Panc1 (cell line): Measurements from ENCODE around the gene SMIM5. TPM values are rescaled to one million over a fixed set of nuclear protein-coding genes. Genes with fewer than 3 reads are reported as not detected.

Experiments used
- ATAC-seq: fragments of 200-7000 bp; cut with Tn5 transposase; 2 replicates; pipeline ENCODE4 v1.9.1; 2020; ENCODE audit warnings: mild to moderate bottlenecking, moderate library complexity
- BruUV-seq: library from RNA; stranded (reverse); fragments of 400-500 nt; replicated peaks from 2 replicates; lab custom pipeline; 2021; lab: Mats Ljungman, UMichigan
- CTCF ChIA-PET: fragments of 300-600 bp; sonication (Branson Sonifier 250); formaldehyde crosslinking; loops from one replicate; lab custom pipeline; 2022; ENCODE audit warnings: antibody characterized with exemption; lab: Charles Lee
- POLR2A ChIA-PET: fragments of 300-600 bp; sonication (Branson Sonifier 250); formaldehyde crosslinking; loops from one replicate; lab custom pipeline; 2022; ENCODE audit warnings: antibody characterized with exemption; lab: Charles Lee
- DNase-seq: peaks from one replicate; pipeline ENCODE4 v3.0.0-alpha.2; 2010; ENCODE audit warnings: low read depth, low spot score
- H3K27ac ChIP-seq: 2 replicates; pipeline ENCODE4 v1.5.1; 2011; ENCODE audit warnings: mild to moderate bottlenecking, low read length, inconsistent platforms
- H3K27me3 ChIP-seq: fragments of 200-500 bp; sonication (Bioruptor generic); 2 replicates; pipeline ENCODE4 v1.6.0; 2014; ENCODE audit warnings: low read length, inconsistent platforms; ENCODE audit not compliant: control insufficient read depth, insufficient read depth
- H3K36me3 ChIP-seq: fragments of 200-500 bp; sonication (Bioruptor generic); 2 replicates; pipeline ENCODE4 v1.5.1; 2014; ENCODE audit warnings: inconsistent platforms, mild to moderate bottlenecking, low read length, moderate library complexity; ENCODE audit not compliant: control insufficient read depth, insufficient read depth
- H3K4me1 ChIP-seq: 2 replicates; pipeline ENCODE4 v1.5.1; 2011; ENCODE audit warnings: inconsistent platforms, mild to moderate bottlenecking, low read length, moderate library complexity; ENCODE audit not compliant: control insufficient read depth, insufficient read depth
- H3K4me3 ChIP-seq, 2 experiments: 2 replicates each; pipeline ENCODE4 v1.5.1; 2011 to 2012; ENCODE audit warnings: low read depth in 2 of 2, low read length in 2 of 2, mild to moderate bottlenecking in 2 of 2, inconsistent platforms in 1 of 2, moderate library complexity in 1 of 2
- H3K9me3 ChIP-seq: fragments of 200-500 bp; sonication (Bioruptor generic); 2 replicates; pipeline ENCODE4 v1.5.1; 2014; ENCODE audit warnings: low read depth, mild to moderate bottlenecking, inconsistent platforms, low read length, moderate library complexity; ENCODE audit not compliant: control insufficient read depth, insufficient read depth
- POLR2AphosphoS5 ChIP-seq: IDR thresholded peaks from 2 replicates; pipeline ENCODE4 v1.6.1; 2012; ENCODE audit warnings: mild to moderate bottlenecking, low read depth, low read length, moderate library complexity
- SIN3A ChIP-seq: IDR thresholded peaks from 2 replicates; pipeline ENCODE4 v1.6.1; 2012; ENCODE audit warnings: low read depth, mild to moderate bottlenecking, low read length, moderate library complexity, borderline replicate concordance; ENCODE audit not compliant: insufficient read depth
- TCF7L2 ChIP-seq: IDR thresholded peaks from 2 replicates; pipeline ENCODE4 v1.6.1; 2011; ENCODE audit warnings: mild to moderate bottlenecking, low read depth, low read length, inconsistent platforms
- in situ Hi-C: cut with HindIII; loops from 2 replicates; pipeline ENCODE4 v1.10.0; 2016; ENCODE audit warnings: low sequenced_read_pairs, low pct_unique_long_range_greater_than_20kb
- intact Hi-C: fragments of 100-400 bp; cut with micrococcal nuclease; formaldehyde crosslinking; loops from one replicate; pipeline ENCODE4 v1.10.0; 2022; ENCODE audit not compliant: unreplicated experiment
- total RNA-seq: library from RNA; stranded (reverse); gene quantifications from one replicate; pipeline ENCODE4 v1.2.1, GENCODE V29; 2021; ENCODE audit not compliant: unreplicated experiment
- TF ChIP-seq, protein P1 (sequence below), 2 experiments: IDR thresholded peaks; 2 replicates each; pipeline ENCODE4 v1.6.1; 2011 to 2012; ENCODE audit warnings: low read depth in 2 of 2, control low read depth in 1 of 2, low read length in 1 of 2, mild to moderate bottlenecking in 1 of 2, moderate library complexity in 1 of 2; ENCODE audit not compliant: insufficient read depth in 1 of 2
- TF ChIP-seq, protein P2 (sequence below): fragments of 450-650 bp; IDR thresholded peaks from 2 replicates; pipeline ENCODE4 v1.5.1; 2017; ENCODE audit warnings: mild to moderate bottlenecking

Gene SMIM5
- total RNA-seq, 1 experiment from 2014 or later, result 0.10 TPM

- in situ Hi-C loops, result no loop called here
These were observed 4.1 kb upstream of the SMIM5 start for GRCh38 chr17:75629157-75629556.

DNA sequence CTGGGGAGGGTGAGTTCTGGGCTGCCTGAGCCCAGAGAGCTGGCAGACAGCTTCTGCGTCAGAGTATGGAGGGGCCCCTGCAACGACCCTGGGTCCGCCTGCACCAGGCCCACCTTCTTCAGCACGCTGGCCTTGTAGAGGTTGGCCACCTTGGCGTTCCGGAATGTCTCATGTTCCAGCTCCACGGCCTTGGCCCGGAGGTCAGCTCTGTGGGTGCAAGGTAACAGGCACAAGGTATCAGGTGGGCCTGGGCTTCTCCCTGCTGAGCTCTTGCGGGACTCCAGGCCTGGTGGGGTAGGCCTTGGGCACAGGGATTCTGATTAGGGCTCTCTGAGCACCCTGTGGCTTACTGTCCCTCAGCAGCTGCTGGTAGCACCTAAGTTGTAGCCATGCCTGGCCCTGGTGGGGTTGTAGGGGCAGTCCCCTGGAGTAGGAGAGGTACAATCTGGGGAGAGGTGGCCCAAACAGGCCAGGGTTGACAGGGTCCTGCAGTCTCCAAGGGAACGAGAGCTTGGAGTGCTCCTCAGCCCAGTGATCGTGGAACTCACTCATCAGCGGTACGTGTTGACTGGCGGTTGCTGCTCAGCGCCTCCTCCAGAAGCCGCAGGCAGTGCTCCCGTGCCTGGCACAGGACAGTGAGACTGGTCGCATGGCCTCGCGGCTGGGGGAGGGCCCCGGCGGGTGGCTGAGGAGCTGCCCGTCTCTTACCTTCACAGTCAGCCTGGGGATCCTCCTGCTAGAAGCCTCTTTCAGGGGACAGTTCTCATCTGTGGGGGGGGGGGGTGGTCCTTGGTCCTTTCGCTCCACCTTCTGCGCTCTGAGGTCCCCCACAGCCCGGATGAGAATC, 2.9 kb upstream of the SMIM5 start:
- BruUV-seq, result no TSS peak
- in situ Hi-C loops, result no loop called here
- no peaks in the 10 kb centered on the region for H3K27me3 ChIP-seq
- ChIA-PET CTCF (interaction anchor here (0.5 to 1.5 kb wide), 4 partner anchors 9 to 116 kb away, joined by 3 to 9 read pairs (median 4); no protein-coding TSS in a partner anchor), POLR2A (interaction anchor here (0.5 kb wide), 1 partner anchor 51 kb away, joined by 5 read pairs; no protein-coding TSS in a partner anchor)
- intact Hi-C loops, result no loop called here
- no peak overlapping the region for H3K4me3 ChIP-seq
- H3K9me3 ChIP-seq, result no peaks in the 10 kb centered on the region
- no peak overlapping the region for H3K27ac ChIP-seq
- H3K36me3 ChIP-seq, result no peaks in the 10 kb centered on the region
- TF ChIP-seq SIN3A (no peak), TCF7L2 (no peak), POLR2AphosphoS5 (no peak)
- TF ChIP-seq, protein P1, sequence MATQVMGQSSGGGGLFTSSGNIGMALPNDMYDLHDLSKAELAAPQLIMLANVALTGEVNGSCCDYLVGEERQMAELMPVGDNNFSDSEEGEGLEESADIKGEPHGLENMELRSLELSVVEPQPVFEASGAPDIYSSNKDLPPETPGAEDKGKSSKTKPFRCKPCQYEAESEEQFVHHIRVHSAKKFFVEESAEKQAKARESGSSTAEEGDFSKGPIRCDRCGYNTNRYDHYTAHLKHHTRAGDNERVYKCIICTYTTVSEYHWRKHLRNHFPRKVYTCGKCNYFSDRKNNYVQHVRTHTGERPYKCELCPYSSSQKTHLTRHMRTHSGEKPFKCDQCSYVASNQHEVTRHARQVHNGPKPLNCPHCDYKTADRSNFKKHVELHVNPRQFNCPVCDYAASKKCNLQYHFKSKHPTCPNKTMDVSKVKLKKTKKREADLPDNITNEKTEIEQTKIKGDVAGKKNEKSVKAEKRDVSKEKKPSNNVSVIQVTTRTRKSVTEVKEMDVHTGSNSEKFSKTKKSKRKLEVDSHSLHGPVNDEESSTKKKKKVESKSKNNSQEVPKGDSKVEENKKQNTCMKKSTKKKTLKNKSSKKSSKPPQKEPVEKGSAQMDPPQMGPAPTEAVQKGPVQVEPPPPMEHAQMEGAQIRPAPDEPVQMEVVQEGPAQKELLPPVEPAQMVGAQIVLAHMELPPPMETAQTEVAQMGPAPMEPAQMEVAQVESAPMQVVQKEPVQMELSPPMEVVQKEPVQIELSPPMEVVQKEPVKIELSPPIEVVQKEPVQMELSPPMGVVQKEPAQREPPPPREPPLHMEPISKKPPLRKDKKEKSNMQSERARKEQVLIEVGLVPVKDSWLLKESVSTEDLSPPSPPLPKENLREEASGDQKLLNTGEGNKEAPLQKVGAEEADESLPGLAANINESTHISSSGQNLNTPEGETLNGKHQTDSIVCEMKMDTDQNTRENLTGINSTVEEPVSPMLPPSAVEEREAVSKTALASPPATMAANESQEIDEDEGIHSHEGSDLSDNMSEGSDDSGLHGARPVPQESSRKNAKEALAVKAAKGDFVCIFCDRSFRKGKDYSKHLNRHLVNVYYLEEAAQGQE (IDR thresholded peaks at IDR 0.05; ENCODE audit: insufficient read depth in 1 of 2, low read depth in 2 of 2, low read length in 1 of 2), result no peak
- TF ChIP-seq, protein P2, sequence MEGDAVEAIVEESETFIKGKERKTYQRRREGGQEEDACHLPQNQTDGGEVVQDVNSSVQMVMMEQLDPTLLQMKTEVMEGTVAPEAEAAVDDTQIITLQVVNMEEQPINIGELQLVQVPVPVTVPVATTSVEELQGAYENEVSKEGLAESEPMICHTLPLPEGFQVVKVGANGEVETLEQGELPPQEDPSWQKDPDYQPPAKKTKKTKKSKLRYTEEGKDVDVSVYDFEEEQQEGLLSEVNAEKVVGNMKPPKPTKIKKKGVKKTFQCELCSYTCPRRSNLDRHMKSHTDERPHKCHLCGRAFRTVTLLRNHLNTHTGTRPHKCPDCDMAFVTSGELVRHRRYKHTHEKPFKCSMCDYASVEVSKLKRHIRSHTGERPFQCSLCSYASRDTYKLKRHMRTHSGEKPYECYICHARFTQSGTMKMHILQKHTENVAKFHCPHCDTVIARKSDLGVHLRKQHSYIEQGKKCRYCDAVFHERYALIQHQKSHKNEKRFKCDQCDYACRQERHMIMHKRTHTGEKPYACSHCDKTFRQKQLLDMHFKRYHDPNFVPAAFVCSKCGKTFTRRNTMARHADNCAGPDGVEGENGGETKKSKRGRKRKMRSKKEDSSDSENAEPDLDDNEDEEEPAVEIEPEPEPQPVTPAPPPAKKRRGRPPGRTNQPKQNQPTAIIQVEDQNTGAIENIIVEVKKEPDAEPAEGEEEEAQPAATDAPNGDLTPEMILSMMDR, result no peak
- ATAC-seq, result no peak
- peaks cover 24% of the 10 kb centered on the region for H3K4me1 ChIP-seq
- no peak for DNase-seq

More at GRCh38 chr17:75629157-75629556, 4.1 kb upstream of the SMIM5 start:
- no peaks in the 10 kb centered on the region for H3K36me3 ChIP-seq
- H3K27ac ChIP-seq, result no peak overlapping the region
- TF ChIP-seq POLR2AphosphoS5 (no peak), TCF7L2 (no peak), SIN3A (no peak)
- TF ChIP-seq, protein P1 (IDR thresholded peaks at IDR 0.05; ENCODE audit: insufficient read depth in 1 of 2, low read depth in 2 of 2, low read length in 1 of 2), result no peak
- TF ChIP-seq, protein P2, result no peak
- CTCF ChIA-PET, result interaction anchor here (0.6 to 0.9 kb wide), 3 partner anchors 9 to 65 kb away, joined by 4 to 17 read pairs (median 4); no protein-coding TSS in a partner anchor
- no peaks in the 10 kb centered on the region for H3K27me3 ChIP-seq
- POLR2A ChIA-PET, result interaction anchor here (0.5 kb wide), 1 partner anchor 118 kb away, joined by 4 read pairs; no protein-coding TSS in a partner anchor
- ATAC-seq (no peak), DNase-seq (no peak)
- intact Hi-C loops, result no loop called here
- H3K9me3 ChIP-seq, result no peaks in the 10 kb centered on the region
- peaks cover 16% of the 10 kb centered on the region for H3K4me1 ChIP-seq
- no TSS peak for BruUV-seq
- H3K4me3 ChIP-seq, result no peak overlapping the region
